ENCODE results near the gene NCKAP5L.

Gene NCKAP5L

DNA sequence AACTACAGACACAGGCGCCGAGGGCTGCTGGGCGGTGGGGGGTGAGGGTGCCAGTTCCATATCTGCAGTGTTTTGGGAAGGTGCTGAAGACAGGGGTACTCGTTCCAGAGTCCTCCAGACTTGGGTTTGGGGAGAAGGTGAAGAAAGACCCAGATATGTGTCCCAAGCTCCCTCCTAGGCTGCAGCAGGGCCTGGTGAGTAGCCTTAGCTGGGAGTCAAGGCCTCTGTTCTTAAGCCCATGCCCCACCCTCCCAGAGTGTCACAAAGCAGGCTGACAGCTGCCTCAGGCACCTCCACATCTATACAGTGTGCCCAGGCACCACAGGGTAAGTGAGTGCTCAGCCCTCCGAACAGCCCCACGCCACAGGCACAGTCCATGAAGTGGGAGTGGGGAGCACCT lies 4.3 kb downstream of the NCKAP5L start:
- DNase-seq, result no peak

DNA sequence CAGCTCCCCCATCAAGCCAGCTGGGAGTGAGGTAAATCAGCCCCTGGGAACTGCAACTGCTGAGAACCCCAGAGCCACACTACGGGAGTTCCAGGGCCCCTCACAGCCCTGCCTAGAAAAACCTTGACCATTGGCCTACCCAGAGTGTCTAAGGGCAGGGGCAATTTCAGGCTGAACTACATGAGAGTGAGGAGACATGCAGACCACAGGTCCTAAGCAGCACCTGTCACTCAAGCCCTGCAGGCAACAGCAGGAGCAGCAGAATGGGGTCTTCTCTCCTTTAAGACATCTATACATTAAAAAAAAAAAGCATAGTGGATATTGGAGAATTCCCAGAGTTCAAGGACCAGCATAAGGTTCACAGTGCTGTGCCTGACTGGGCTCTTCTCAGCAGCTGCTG lies 4.9 kb downstream of the NCKAP5L start:
- no peak for DNase-seq

DNA sequence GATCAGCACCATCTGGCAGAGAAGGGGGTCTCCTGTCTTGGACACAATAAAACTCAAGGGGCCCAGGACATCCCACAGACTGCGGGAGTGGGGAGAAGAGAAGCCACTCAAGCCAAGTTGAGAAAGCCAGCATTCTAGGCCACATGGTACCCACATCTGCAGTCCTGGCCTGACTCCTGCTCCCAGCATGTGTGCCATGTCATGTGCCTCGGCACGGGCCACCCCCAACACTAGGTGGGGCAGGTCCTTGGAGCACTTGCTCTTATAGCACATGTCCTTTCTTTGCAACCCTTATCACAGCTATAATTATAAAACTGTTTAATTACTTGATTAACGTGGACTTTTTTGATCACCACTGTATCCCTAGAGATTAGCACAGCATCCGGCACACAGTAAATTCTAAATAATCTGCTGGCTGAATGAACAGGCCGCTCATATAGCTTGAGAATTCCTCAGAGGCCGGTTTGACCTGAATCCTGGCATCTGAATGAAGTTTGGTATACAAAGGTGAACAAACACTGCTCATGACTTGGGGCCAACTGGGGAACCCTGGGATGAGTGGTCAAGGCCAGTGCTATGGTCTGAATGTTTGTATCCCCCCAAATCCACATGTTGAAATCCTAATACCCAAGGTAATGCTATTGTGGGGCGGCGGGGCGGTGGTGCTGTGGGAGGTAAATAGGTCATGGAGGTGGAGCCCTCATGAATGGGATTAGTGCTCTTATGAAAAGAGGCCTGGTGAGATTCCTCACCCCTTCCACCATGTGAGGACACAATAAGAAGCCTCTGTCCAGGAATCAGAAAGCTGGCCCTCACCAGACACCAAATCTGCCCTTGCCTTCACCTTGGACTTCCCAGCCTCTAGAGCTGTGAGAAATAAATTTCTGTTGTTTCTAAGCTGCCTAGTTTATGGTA lies 6.6 kb downstream of the NCKAP5L start:
- DNase-seq, result no peak

DNA sequence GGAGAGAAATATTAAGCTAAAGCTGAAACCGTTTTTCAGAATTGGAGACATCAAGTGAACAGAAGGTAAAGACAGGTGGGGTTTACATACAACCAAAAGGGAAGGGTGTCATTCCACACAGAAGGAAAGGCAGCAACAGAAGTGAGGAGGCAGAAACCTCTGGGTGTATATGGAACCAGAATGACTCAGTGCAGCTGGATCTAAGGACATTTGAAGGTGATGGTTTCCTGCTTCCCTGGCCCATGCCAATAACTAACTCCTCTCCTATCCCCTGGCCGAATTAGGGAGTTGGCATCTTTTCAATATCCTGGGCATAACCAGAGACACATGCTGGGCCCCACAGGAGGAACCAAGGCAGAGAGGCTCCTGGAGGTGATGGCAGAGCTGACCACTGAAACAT lies 8.4 kb downstream of the NCKAP5L start:
- no peak for DNase-seq

DNA sequence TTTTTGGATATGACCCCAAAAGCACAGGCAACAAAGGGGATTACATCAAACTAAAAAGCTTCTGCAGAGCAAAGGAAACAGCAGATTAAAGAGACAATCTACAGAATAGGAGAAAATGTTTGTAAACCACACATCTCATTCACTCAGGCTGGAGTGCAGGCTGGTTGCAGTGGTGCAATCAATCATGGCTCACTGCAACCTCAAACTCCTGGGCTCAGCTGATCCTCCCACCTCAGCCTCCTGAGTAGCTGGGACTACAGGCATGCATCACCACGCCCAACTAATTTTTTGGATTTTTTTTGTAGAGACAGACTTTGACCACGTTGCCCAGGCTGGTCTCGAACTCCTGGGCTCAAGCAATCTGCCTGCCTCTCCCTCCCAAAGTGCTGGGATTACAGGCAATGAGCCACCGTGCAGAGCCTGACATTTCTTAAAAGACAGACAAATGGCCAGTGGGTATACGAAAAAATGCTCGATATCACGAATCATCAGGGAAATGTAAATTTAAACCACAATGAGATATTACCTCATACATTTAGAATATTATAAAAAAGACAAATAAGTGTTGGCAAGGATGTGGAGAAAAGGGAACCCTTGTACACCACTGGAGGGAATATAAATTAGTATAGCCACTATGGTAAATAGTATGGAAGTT lies 9.8 kb downstream of the NCKAP5L start:
- DNase-seq, result no peak

DNA sequence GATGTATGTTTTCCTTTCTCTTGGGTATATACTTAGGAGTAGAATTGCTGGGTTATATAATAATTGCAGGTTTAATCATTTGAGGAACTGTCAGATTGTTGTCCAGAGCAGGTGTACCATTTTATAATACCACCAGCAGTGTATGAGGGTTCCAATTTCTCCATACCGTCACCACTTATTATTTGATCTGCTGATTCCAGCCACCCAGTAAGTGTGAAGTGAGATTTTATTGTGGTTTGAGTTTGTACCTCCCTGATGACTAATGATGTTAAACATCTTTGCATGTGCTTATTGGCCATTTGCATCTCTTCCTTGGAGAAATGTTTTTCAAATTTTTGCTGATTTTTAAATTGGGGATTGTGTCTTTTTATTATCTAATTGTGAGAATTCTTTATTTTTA lies 15.1 kb downstream of the NCKAP5L start:
- no peak for DNase-seq

DNA sequence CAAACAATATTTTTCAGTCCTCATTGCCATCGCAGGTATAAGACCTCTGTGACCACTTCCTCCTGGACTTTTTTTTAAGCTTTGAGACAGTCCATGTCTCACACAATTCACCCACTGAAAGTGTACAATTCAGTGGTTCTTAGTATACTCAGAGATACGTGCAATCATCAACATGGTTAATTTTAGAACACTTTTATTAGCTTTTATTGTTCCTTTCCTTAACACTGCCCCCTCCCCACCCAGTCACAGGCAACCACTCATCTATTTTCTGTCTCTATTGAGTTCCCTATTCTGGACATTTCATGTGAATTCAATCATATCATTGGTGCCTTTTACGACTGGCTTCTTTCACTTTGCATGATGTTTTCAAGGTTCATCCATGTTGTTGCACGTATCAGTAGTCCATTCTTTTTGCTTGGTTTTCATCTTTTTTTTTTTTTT lies 16.2 kb downstream of the NCKAP5L start:
- DNase-seq, result no peak

DNA sequence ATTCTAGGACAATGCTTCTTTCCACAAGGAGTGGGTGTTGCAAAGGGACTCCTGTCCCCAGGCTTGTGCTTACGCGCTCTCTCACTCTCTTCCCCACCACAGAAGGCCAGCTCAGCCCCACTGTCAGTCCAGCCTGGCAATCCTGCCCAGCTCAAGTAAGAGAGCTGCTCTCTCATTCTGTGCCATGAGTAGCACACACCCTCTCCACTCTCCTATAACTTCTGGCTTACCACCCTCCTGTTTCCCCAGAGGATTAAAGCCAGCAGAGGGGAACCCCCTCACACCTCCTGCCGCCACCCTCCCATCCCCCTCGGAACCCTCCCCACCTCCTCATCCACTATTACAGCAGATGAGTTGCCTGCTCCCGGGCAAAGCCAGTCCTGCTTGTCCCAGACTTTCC lies 17.1 kb downstream of the NCKAP5L start:
- DNase-seq, result no peak

DNA sequence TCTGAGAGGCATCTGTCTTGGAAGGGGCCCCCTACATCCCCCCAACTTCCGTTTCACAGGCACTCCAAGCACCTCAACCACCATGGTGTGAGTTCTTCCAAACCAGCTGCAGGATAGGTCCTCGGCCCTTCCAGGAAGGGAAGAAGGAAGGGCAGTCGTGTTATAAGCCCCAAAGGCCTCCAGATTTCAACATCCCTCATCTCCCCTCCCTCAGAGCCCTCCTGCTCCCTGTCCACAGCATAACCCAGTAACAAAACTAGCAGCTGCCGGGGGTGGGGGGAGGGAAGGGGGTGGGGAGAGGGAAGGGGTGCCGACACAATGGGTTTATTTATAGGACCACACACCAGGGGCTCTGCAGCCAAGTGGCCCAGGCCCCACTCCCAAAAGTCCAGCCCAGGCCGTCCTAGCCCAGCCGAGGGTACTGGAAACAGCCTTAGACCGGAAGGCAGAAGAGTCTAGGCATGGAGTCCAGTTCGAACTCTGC lies 18.3 kb downstream of the NCKAP5L start:
- no peak for DNase-seq

DNA sequence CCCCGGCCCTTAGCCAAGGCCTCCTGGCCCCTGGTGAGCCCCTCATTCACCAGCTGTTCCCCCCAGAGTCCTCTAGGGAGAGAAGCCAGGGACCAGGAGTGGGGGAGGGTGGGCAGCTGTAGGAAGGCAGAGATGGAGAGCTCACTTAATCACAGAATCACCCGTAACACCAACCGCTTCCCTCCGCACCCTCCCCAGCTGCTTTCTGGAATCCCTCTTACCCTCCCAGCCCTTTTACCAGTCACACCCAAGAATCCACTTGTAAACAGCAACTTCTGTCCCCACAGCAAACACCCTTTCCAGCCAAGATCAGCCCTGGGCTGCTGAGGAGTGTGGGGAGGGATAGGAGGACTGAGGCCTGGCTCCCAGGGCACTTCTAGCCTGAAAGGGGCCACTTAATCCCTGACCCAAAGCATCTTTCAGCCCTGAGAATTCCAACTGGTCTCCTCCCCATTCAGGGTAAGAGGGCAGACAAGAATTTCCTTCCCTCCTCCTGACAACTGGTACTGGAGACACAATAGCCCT lies 18.8 kb downstream of the NCKAP5L start:
- DNase-seq, result no peak

DNA sequence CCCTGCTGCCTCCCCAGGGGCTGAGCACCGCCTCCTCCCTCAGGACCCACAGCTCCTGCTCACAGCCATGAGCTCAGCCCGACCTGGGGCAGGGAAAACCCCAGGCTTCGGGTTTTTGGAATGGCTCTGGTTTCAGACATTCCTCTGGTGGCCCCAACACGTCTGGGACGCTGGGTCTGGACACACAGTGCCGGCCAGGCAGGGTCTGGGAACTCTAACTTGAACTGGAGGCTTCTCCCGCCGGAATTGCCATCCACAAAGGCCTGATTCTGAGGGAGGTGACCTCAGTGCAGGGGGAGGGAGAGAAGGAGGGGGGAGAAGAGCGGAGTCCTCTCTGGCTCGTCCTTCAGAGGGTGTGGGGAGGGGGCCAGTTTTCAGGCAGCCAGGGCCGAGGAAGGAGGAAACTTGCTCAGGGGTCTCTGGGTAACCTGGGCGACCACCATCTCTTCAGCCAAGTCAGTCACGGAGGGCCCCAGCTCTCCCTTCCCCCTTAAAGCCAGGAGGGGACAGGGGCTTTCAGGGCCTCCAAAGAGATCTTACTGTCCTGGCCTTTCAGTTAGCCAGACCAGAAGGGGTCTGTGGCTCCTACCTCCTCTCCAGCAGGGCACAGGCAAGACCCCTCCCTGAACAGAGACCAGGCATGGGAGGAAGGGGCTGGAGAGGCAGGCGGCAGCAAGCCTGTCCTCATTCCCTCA lies 19.4 kb downstream of the NCKAP5L start:
- DNase-seq, result no peak

DNA sequence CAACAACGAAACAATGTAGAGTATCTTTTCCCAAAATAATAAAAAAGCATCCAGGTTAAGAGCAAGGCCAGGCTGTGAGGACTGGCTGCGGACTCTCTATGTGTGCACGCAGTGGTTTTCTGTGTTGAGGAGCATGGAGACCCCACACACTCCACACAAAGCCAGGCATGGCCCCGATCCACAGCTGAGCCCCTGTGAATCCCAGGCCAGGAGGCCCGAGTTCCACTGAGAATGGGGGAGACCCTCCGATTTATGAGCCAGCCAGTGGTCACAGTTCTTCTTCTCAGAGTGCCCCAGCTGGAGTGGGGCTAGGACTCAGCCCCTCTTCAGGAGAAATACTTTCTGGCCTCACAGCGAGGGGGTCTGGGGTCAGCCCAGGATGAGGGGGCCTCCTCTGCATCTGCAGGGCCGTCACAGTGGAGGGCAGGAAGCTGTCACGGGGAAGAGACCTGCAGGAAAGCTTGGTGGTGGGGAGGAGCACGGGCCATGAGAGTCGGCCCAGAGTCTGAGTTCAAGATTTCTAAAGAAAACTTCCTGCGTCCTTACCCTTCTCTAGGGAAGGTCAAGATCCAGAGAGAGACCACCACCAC lies 20.1 kb downstream of the NCKAP5L start:
- DNase-seq, result no peak

DNA sequence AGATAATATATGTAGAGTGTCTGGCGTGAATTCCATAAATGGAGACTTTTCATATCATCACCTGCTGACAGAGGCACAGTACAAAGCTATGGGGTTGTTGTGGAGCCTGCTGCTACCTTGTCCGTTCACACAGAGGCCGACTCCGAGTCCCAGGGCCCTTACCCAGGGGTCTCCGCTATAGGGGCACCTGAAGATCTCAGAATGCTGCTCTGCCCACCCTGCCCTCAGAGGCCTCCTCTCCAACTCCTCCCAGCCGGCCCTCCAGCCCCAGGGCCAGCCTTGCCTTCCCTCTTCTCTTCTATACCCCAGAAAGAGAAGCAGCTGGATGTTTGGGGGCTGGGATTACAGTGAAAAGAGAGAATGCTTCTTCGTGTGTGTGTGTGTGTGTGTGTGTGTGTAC lies 21.3 kb downstream of the NCKAP5L start:
- DNase-seq, result no peak

DNA sequence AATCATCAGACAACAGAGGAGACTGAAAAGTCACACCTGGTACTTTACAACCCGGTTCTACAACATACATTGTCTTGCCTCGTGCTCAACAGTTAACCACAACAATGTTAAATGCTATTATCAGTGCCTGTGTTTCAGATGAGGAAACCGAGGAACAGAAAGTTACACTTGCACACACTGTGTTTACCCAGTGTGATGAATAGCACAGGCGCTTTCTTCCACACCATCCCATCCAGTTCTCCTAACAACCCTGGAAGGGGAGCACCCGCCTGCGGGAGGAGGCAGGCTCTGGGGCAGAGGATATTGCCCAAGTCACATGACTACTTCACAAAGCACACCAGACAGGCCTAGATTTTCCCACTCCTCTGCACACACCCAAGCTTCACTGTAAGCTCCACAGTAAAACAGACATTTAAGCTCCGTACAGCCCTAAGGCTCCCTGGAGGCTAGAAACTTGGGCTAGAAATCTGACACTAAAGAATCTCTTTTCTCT lies 21.8 kb downstream of the NCKAP5L start:
- DNase-seq, result no peak

DNA sequence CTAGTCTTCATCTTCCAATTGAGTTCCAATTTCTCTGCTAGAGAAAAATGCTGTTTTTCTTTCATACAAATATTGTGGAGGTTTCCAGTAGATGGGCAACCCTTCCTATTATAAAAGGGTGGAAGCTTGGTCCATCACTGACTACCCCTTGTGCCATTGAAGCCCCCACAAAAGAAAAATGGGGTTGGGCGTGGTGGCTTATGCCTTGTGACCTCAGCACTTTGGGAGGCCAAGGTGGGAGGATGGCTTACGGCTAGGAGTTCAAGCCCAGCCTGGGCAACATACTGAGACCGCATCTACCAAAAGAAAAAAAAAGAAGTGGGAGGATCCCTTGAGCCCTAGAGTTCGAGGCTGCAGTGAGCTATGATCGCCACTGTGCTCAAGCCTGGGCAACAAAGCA lies 22.8 kb downstream of the NCKAP5L start:
- DNase-seq, result no peak

DNA sequence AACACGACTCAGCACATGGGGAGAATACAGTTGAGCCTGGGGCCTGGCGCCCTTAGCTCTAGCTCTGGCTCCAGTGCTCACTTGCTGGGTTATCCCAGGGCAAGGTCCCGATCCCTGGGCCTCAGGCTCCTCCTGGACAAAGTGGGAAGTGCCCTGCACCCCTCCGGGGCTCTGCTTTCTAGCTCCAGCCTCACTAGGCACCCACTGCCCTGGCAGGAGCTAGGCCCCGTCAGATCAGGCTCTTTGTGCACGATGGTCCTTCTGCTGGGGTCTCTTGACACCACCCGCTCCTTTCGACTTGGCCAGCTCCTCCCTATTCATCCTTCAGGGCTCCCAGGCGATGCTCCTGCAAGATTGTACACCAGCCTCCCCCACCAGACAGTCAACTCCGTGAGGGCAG lies 23.4 kb downstream of the NCKAP5L start:
- DNase-seq, result no peak

DNA sequence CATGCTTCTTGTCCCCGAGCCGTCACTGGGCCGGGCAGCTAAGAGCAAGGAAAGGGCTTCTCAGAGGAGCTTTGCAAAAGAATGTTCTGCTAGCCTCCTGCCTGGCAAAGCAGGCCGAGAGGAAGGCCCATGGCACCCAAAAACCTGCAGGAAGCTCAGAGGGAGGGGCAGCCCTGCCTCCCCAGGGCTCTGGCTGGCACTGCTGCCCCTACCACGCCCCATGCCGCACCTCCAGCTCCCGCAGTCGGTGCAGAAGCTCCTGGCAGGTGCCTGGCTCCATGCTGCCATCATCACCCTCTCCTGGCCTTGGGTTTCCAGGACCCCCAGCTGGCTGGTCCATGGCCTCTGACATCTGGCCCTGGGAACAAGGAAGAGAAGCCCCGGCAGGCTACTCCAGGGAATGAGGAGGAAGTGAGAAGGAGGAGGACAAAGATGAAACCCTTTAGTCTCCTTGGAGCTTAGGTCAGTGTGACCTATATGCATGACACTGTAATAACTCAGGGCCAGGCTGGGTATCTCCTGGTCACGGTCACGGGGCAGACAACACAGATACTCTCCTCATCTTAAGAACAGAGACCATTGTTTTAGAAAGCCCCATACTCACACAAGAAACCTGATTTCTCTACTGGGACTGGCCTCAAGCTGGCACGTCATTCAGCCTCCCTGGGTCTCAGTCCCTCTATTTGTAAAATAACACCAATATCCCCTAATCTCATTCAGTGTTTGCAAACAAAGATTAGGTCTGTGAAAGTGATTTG lies 24.3 kb downstream of the NCKAP5L start:
- no peak for DNase-seq

DNA sequence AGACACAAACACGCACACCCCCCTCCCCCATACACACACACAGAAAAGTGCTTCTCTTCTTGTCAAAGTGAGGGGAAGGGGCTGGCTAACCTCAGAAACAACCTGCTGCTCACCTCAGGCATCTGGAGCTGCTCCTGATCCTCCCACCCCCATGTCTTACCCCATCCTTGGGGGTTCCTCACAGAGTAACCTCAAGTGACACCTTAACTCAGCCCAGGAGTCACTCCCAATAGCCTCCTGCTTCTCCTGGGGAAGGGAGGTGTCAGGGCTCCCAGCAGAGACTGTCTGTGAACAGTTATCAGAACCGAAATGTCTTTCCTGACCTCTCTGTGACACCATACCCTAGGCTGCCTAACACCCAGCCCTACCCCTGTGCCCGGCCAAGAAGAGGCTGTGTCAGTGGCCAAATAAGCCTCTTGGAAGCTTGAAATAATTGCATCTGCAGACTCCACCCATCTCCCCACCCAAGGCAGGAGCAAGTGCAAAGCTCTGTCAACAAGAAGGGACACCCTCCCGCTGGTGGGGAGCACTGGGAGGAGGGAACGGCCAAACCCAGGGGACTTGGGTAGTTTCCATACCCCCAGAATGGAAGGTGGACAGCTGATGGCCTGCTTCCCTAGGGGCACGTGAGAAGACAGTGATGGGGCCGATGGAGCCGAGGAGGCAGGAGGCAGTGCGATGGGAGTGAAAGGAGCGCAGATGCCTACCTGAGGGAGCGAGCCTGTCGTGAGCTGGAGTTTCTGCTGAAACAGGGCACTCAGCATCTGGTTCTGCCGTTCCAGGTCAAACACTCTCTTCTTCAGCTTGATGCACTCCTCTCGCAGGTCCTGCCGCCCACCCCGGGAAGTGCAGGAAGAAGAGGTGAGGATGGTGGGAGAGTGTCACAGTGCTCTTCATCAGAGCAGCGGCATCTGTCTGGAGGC lies 26.8 kb downstream of the NCKAP5L start:
- no peak for DNase-seq

DNA sequence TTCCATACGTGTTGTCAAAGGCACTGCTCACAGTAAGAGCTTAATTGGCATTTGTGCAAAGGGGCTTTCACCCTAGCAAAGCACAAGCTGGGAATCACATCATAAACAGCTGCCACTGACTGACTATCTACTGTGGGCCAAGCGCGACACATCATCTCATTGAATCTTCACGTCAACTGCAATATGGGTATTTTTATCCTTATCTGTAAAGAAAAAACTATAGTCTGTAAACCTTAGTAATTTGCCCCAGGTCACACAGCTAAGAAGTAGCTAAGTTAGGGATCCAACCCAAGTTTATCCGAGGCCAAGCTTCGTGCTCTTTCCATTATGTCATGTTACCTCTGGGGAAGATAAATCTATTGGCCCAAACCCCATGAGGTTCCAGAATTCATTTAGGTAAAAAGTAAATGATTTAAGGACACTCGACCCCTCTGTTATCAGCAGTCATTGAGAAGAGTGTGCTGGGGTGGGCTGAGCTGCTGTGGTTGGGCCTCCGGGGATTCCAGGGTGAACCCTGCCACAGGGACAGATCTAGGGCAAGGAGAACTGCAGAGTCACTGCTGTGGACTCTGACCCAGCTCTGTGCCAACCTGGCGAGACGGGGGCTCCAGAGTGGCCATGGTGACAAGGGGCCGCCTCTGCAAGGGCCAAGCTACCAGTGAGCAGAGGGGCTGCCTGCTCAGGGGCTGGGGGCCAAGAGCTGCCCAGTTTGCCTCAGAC lies 27.6 kb downstream of the NCKAP5L start:
- DNase-seq, result no peak

DNA sequence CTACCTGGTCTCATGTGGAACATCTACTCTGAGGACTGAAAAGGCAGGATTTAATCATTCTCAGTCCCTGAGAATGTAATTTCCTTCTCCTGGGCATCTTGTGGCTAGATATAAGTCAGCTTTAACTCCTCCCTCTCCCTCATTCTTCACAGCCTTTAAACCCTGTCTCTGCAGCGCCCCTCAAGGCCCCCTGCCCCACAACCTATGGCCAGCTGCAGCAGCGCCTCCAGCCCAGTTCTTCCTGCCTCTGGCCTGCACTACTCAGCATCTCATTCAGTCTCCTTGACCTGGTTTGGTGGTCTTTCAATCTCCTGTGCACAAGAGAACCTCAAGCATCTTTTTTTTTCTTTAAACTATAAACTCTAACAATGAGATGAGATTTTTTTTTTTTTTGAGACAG lies 29.3 kb downstream of the NCKAP5L start:
- no peak for DNase-seq
